CD14-positive monocyte (primary cell): ENCODE data around the gene KAT6B. TPM values are rescaled to one million over a fixed set of nuclear protein-coding genes. Genes with fewer than 3 reads are reported as not detected.
A peak's percentile ranks its signal among the peaks of the same experiment; 100 is the strongest.

Experiments
- DNase-seq, 3 donors: peaks; one replicate each; pipeline ENCODE4 v3.0.0-alpha.2; 2011 to 2022
- H2AFZ ChIP-seq: 2 replicates; pipeline ENCODE4 v1.6.0; 2012; ENCODE audit warnings: mild to moderate bottlenecking, low read depth, low read length, inconsistent platforms; ENCODE audit not compliant: insufficient read depth, poor library complexity, severe bottlenecking
- H3K27ac ChIP-seq, 2 donors: 1 replicate in 1 of 2; 2 replicates in 1 of 2; pipeline ENCODE4 v1.5.1; 2012 to 2013; ENCODE audit warnings: low read length in 2 of 2, control low read depth in 1 of 2, inconsistent platforms in 1 of 2, low read depth in 1 of 2, mild to moderate bottlenecking in 1 of 2
- H3K27me3 ChIP-seq, 2 donors: one replicate each; pipeline versions ENCODE4 v1.6.0 to v1.6.1; 2011 to 2013; ENCODE audit warnings: low read length in 2 of 2; ENCODE audit not compliant: control insufficient read depth in 2 of 2, insufficient read depth in 2 of 2
- H3K36me3 ChIP-seq, 2 donors: replicated peaks in 1 of 2; 1 replicate in 1 of 2; 2 replicates in 1 of 2; pipeline versions ENCODE4 v1.5.1 to v1.6.1; 2012 to 2013; ENCODE audit warnings: low read length in 2 of 2, control low read depth in 1 of 2, inconsistent platforms in 1 of 2, mild to moderate bottlenecking in 1 of 2; ENCODE audit not compliant: insufficient read depth in 2 of 2, control insufficient read depth in 1 of 2
- H3K4me1 ChIP-seq, 2 donors: 1 replicate in 1 of 2; 2 replicates in 1 of 2; pipeline versions ENCODE4 v1.5.1 to v1.6.1; 2012 to 2013; ENCODE audit warnings: low read length in 2 of 2, control low read depth in 1 of 2, inconsistent platforms in 1 of 2, mild to moderate bottlenecking in 1 of 2, moderate library complexity in 1 of 2; ENCODE audit not compliant: insufficient read depth in 2 of 2, control insufficient read depth in 1 of 2
- H3K4me2 ChIP-seq: replicated peaks from 2 replicates; pipeline ENCODE3; 2012; ENCODE audit warnings: low read length, moderate library complexity, mild to moderate bottlenecking; ENCODE audit not compliant: poor library complexity, severe bottlenecking; ENCODE audit errors: extremely low read depth
- H3K4me3 ChIP-seq, 3 experiments: fragments of 200-600 bp in 1 of 3; sonication (generic) in 1 of 3; replicated peaks in 1 of 3; 1 replicate in 2 of 3; 2 replicates in 1 of 3; pipeline ENCODE4 v1.5.1; 2011 to 2013; ENCODE audit warnings: low read length in 3 of 3, mild to moderate bottlenecking in 3 of 3, control low read depth in 2 of 3, low read depth in 2 of 3, inconsistent platforms in 1 of 3, moderate library complexity in 1 of 3
- H3K79me2 ChIP-seq: 2 replicates; pipeline ENCODE4 v1.6.0; 2012; ENCODE audit warnings: mild to moderate bottlenecking, control low read depth, inconsistent platforms, low read length, moderate library complexity; ENCODE audit not compliant: insufficient read depth
- H3K9ac ChIP-seq: 2 replicates; pipeline ENCODE4 v1.6.0; 2017; ENCODE audit warnings: low read length, mild to moderate bottlenecking; ENCODE audit not compliant: insufficient read depth, poor library complexity, severe bottlenecking
- H3K9me3 ChIP-seq, 2 donors: replicated peaks in 1 of 2; 1 replicate in 1 of 2; 2 replicates in 1 of 2; pipeline versions ENCODE4 v1.5.1 to v1.6.1; 2012 to 2013; ENCODE audit warnings: low read length in 2 of 2, control low read depth in 1 of 2; ENCODE audit not compliant: control insufficient read depth in 1 of 2, insufficient read depth in 1 of 2
- H4K20me1 ChIP-seq: 2 replicates; pipeline ENCODE4 v1.6.0; 2012; ENCODE audit warnings: mild to moderate bottlenecking, low read length, control low read depth, moderate library complexity; ENCODE audit not compliant: insufficient read depth
- H3K27ac Mint-ChIP-seq, 7 donors: one replicate each; pipeline ENCODE4 v1.8.0; 2020; ENCODE audit warnings: mild to moderate bottlenecking in 7 of 7, mixed read lengths in 7 of 7, moderate library complexity in 6 of 7, inconsistent platforms in 2 of 7
- H3K27me3 Mint-ChIP-seq, 3 donors: one replicate each; pipeline ENCODE4 v1.8.0; 2021 to 2022; ENCODE audit warnings: low read depth in 3 of 3, mild to moderate bottlenecking in 3 of 3, mixed read lengths in 3 of 3, moderate library complexity in 3 of 3, inconsistent platforms in 1 of 3
- H3K36me3 Mint-ChIP-seq, 2 donors: one replicate each; pipeline ENCODE4 v1.8.0; 2020; ENCODE audit warnings: mixed read lengths in 2 of 2, inconsistent platforms in 1 of 2, mild to moderate bottlenecking in 1 of 2
- H3K4me1 Mint-ChIP-seq: one replicate; pipeline ENCODE4 v1.8.0; 2020; ENCODE audit warnings: mild to moderate bottlenecking, mixed read lengths
- H3K4me3 Mint-ChIP-seq, 2 donors: one replicate each; pipeline ENCODE4 v1.8.0; 2020; ENCODE audit warnings: mild to moderate bottlenecking in 2 of 2, mixed read lengths in 2 of 2, moderate library complexity in 1 of 2
- H3K9me3 Mint-ChIP-seq, 7 donors: one replicate each; pipeline ENCODE4 v1.8.0; 2020 to 2022; ENCODE audit warnings: mixed read lengths in 7 of 7, mild to moderate bottlenecking in 6 of 7, moderate library complexity in 6 of 7, inconsistent platforms in 2 of 7
- WGBS: methylation state at CpG from one replicate; pipeline ENCODE4 v1.1.5; 2013; ENCODE audit warnings: missing lambda C conversion rate; ENCODE audit not compliant: insufficient coverage; 5-methylcytosine and 5-hydroxymethylcytosine counted together
- intact Hi-C, 2 donors: fragments of 100-400 bp; cut with micrococcal nuclease; formaldehyde crosslinking; loops; one replicate each; pipeline versions ENCODE4 v1.15.0 to v1.15.1; 2023
- polyA plus RNA-seq, 3 donors: library from polyadenylated mRNA; depleted of rRNA in 1 of 3; unstranded in 2 of 3; stranded (reverse) in 1 of 3; fragments of 300-500 nt in 2 of 3; fragments of >200 nt in 1 of 3; fragmentation: Illumina TruSeq in 2 of 3; gene quantifications; 1 replicate in 2 of 3; 2 replicates in 1 of 3; pipeline ENCODE4 v1.2.3, GENCODE V29; 2012 to 2021
- TF ChIP-seq, protein P1 (sequence below): fragments of 200-600 bp; IDR thresholded peaks from one replicate; pipeline ENCODE4 v1.8.0; 2022; ENCODE audit warnings: antibody characterized with exemption, mild to moderate bottlenecking

The KAT6B gene
- polyA plus RNA-seq, 3 donors, result 3.3 to 6.4 (median 6.2) TPM

DNA sequence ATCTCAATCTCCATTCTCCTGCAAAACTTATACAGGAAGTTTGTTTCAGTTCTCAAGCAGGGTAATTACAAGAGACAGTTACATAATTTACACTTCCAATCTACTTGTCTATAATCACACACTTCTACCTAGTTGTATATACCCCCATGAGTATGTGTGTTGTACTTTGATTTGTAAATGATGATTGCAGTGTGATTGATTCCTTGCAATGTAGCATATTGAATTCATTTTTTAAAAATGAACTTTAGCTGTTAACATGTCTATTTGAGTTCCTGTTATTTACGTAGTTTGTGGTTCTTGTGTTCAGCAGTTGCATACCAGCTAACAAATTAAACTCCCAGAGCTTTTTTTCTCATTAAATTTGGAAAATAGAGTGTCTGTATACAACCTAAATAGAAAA is 182.6 kb downstream of the KAT6B start:
- intact Hi-C loops, result no loop called here
- no peak overlapping the region for H3K4me2 ChIP-seq
- H4K20me1 ChIP-seq, result no peaks in the 10 kb centered on the region
- no peaks in the 10 kb centered on the region for H3K27me3 ChIP-seq
- no peaks in the 10 kb centered on the region for H3K79me2 ChIP-seq
- H3K36me3 ChIP-seq, result peaks cover 3 to 7% of the 10 kb centered on the region in 2 donors
- no peak overlapping the region for H2AFZ ChIP-seq
- Mint-ChIP-seq H3K4me1 (peaks cover 31% of the 10 kb centered on the region), H3K4me3 (peak overlapping the region in 1 of 2 donors; percentile 53), H3K9me3 (no peaks in the 10 kb centered on the region), H3K27me3 (peaks cover 0 to 1% (median 0%) of the 10 kb centered on the region in 3 donors), H3K36me3 (peaks cover 16 to 24% of the 10 kb centered on the region in 2 donors), H3K27ac (no peak overlapping the region)
- H3K9me3 ChIP-seq, result no peaks in the 10 kb centered on the region
- TF ChIP-seq, protein P1, sequence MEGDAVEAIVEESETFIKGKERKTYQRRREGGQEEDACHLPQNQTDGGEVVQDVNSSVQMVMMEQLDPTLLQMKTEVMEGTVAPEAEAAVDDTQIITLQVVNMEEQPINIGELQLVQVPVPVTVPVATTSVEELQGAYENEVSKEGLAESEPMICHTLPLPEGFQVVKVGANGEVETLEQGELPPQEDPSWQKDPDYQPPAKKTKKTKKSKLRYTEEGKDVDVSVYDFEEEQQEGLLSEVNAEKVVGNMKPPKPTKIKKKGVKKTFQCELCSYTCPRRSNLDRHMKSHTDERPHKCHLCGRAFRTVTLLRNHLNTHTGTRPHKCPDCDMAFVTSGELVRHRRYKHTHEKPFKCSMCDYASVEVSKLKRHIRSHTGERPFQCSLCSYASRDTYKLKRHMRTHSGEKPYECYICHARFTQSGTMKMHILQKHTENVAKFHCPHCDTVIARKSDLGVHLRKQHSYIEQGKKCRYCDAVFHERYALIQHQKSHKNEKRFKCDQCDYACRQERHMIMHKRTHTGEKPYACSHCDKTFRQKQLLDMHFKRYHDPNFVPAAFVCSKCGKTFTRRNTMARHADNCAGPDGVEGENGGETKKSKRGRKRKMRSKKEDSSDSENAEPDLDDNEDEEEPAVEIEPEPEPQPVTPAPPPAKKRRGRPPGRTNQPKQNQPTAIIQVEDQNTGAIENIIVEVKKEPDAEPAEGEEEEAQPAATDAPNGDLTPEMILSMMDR, result no peak
- no peak overlapping the region for H3K27ac ChIP-seq
- no peaks in the 10 kb centered on the region for H3K4me1 ChIP-seq
- no peak for DNase-seq
- WGBS, result no CpG with 5 or more reads among the region's 1 CpG
- H3K9ac ChIP-seq, result no peak overlapping the region
- no peak overlapping the region for H3K4me3 ChIP-seq

DNA sequence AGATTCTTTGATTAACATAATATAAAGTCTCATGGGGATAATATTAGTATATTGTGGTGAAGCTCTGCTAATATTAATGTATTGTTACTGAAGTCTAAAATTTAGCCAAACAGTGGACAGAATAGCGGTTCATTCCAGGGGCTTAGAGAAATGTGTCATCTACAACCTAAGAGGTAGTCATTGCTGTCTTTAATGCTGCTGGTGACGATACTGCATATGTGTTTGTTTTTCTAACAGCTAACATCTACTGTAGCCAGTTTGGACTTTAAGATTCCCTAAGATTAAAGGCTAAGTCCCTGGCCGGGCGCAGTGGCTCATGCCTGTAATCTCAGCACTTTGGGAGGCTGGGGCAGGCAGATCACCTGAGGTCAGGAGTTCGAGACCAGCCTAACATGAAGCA is 183.0 kb downstream of the KAT6B start:
- H4K20me1 ChIP-seq, result no peaks in the 10 kb centered on the region
- intact Hi-C loops, result no loop called here
- H3K4me1 ChIP-seq, result no peaks in the 10 kb centered on the region
- Mint-ChIP-seq H3K4me1 (peaks cover 32% of the 10 kb centered on the region), H3K9me3 (no peaks in the 10 kb centered on the region), H3K36me3 (peaks cover 16 to 22% of the 10 kb centered on the region in 2 donors), H3K27me3 (peaks cover 0 to 1% (median 0%) of the 10 kb centered on the region in 3 donors), H3K4me3 (no peak overlapping the region), H3K27ac (peak overlapping the region in 2 of 7 donors; percentile 5 to 63)
- H3K36me3 ChIP-seq, result peaks cover 3 to 7% of the 10 kb centered on the region in 2 donors
- H3K27me3 ChIP-seq, result no peaks in the 10 kb centered on the region
- 96% methylated on average over 4 of the region's 5 CpGs for WGBS
- no peaks in the 10 kb centered on the region for H3K79me2 ChIP-seq
- no peak overlapping the region for H2AFZ ChIP-seq
- no peak overlapping the region for H3K27ac ChIP-seq
- H3K9ac ChIP-seq, result no peak overlapping the region
- TF ChIP-seq, protein P1, result no peak
- no peaks in the 10 kb centered on the region for H3K9me3 ChIP-seq
- DNase-seq, result no peak
- no peak overlapping the region for H3K4me3 ChIP-seq
- H3K4me2 ChIP-seq, result no peak overlapping the region
